HG02840 (cell line): ENCODE measurements around the gene PAX3.
"Not testable (repeated sequence)": the region's sequence is repeated elsewhere in the genome, so short reads cannot be mapped to it uniquely, and the experiment has no call there.

Experiments
- ATAC-seq: cut with Tn5 transposase; IDR thresholded peaks from one replicate; pipeline ENCODE4 v1.9.1; 2021; ENCODE audit warnings: mild to moderate bottlenecking, moderate library complexity, moderate number of reproducible peaks; ENCODE audit not compliant: unreplicated experiment, low FRiP score

PAX3 gene

GRCh38 chr2:222160944-222161343 is 137.9 kb downstream of the PAX3 start:
- no peak for ATAC-seq

GRCh38 chr2:222160125-222160524 is 138.7 kb downstream of the PAX3 start:
- no peak for ATAC-seq

- no peak for ATAC-seq
These were observed 139.6 kb downstream of the PAX3 start for GRCh38 chr2:222159221-222159620.

- ATAC-seq = not testable (repeated sequence)
These were observed 143.7 kb downstream of the PAX3 start for GRCh38 chr2:222155003-222155664.
